ENCODE data around the gene KIF18A. TPM values are rescaled to one million over a fixed set of nuclear protein-coding genes. Genes with fewer than 3 reads are reported as not detected.

The KIF18A gene
- polyA plus RNA-seq, 1 donor from 2014 or later, result 0.83 TPM

GRCh38 chr11:28054821-28055220 lies 53.1 kb downstream of the KIF18A start:
- no peaks in the 10 kb centered on the region for H3K79me2 ChIP-seq (replicated peaks; ENCODE audit: insufficient read depth, low read length)
- H4K20me1 ChIP-seq (ENCODE audit: insufficient read depth), result no peaks in the 10 kb centered on the region
- no peaks in the 10 kb centered on the region for H3F3A ChIP-seq (ENCODE audit: insufficient read depth, low read length, poor library complexity, severe bottlenecking)
- no peak overlapping the region for H2AFZ ChIP-seq (ENCODE audit: low read depth, low read length)
- no peaks in the 10 kb centered on the region for H3K36me3 ChIP-seq (ENCODE audit: insufficient read depth, low read length)
- no peak overlapping the region for H3K27ac ChIP-seq (ENCODE audit: low read length)
- H3K9ac ChIP-seq (ENCODE audit: low read length), result no peak overlapping the region
- no peak for TF ChIP-seq MXI1 (conservative IDR thresholded peaks at IDR 0.05; ENCODE audit: poor library complexity, severe bottlenecking)
- no peak for TF ChIP-seq CTCF (IDR thresholded peaks at IDR 0.05; ENCODE audit: poor library complexity, severe bottlenecking)
- no peak for TF ChIP-seq EP300 (conservative IDR thresholded peaks at IDR 0.05; ENCODE audit: poor library complexity, severe bottlenecking)
- TF ChIP-seq REST (IDR thresholded peaks at IDR 0.05; ENCODE audit: borderline replicate concordance), result no peak
- TF ChIP-seq EZH2 (IDR thresholded peaks at IDR 0.05; ENCODE audit: borderline replicate concordance, insufficient read depth, low read length, poor library complexity, severe bottlenecking), result no peak
- no peak for TF ChIP-seq POLR2AphosphoS5 (IDR thresholded peaks at IDR 0.05)
- TF ChIP-seq RAD21 (conservative IDR thresholded peaks at IDR 0.05), result no peak
- no peak for TF ChIP-seq TAF1 (IDR thresholded peaks at IDR 0.05; ENCODE audit: low read depth)
- H3K9me2 ChIP-seq (ENCODE audit: insufficient read depth, low read length), result no peaks in the 10 kb centered on the region
- no peak overlapping the region for H3K4me3 ChIP-seq (ENCODE audit: low read length)
- H3K9me3 ChIP-seq (ENCODE audit: low read length), result no peaks in the 10 kb centered on the region
- no peak overlapping the region for H3K4me2 ChIP-seq (ENCODE audit: low read length)
- H3K27me3 ChIP-seq (ENCODE audit: insufficient read depth, low read depth, low read length), result no peaks in the 10 kb centered on the region

GRCh38 chr11:28049338-28050216 lies 58.4 kb downstream of the KIF18A start:
- no peak overlapping the region for H3K9ac ChIP-seq (ENCODE audit: low read length)
- TF ChIP-seq EP300 (conservative IDR thresholded peaks at IDR 0.05; ENCODE audit: poor library complexity, severe bottlenecking), result no peak
- no peak for TF ChIP-seq TAF1 (IDR thresholded peaks at IDR 0.05; ENCODE audit: low read depth)
- no peak for TF ChIP-seq POLR2AphosphoS5 (IDR thresholded peaks at IDR 0.05)
- TF ChIP-seq REST (IDR thresholded peaks at IDR 0.05; ENCODE audit: borderline replicate concordance), result no peak
- TF ChIP-seq CTCF (IDR thresholded peaks at IDR 0.05; ENCODE audit: poor library complexity, severe bottlenecking), result no peak
- no peak for TF ChIP-seq RAD21 (conservative IDR thresholded peaks at IDR 0.05)
- H3K36me3 ChIP-seq (ENCODE audit: insufficient read depth, low read length), result no peaks in the 10 kb centered on the region
- no peaks in the 10 kb centered on the region for H3F3A ChIP-seq (ENCODE audit: insufficient read depth, low read length, poor library complexity, severe bottlenecking)
- no peak overlapping the region for H3K27ac ChIP-seq (ENCODE audit: low read length)
- H3K4me2 ChIP-seq (ENCODE audit: low read length), result no peak overlapping the region
- no peaks in the 10 kb centered on the region for H3K79me2 ChIP-seq (replicated peaks; ENCODE audit: insufficient read depth, low read length)
- H3K9me2 ChIP-seq (ENCODE audit: insufficient read depth, low read length), result no peaks in the 10 kb centered on the region
- H4K20me1 ChIP-seq (ENCODE audit: insufficient read depth), result no peaks in the 10 kb centered on the region
- no peak overlapping the region for H3K4me3 ChIP-seq (ENCODE audit: low read length)
- no peaks in the 10 kb centered on the region for H3K27me3 ChIP-seq (ENCODE audit: insufficient read depth, low read depth, low read length)
- H2AFZ ChIP-seq (ENCODE audit: low read depth, low read length), result no peak overlapping the region
- no peaks in the 10 kb centered on the region for H3K9me3 ChIP-seq (ENCODE audit: low read length)
